H1 (cell line): Measurements from ENCODE around the gene PRR29. TPM values are rescaled to one million over a fixed set of nuclear protein-coding genes. Genes with fewer than 3 reads are reported as not detected.
A peak's percentile ranks its signal among the peaks of the same experiment; 100 is the strongest.
"Not testable (repeated sequence)": the region's sequence is repeated elsewhere in the genome, so short reads cannot be mapped to it uniquely, and the experiment has no call there.

ENCODE experiments used
- CTCF ChIA-PET: fragments of 300-600 bp; sonication (Branson Sonifier 250); formaldehyde crosslinking; loops from one replicate; lab custom pipeline; 2021; ENCODE audit not compliant: partially characterized antibody; lab: Charles Lee
- POLR2A ChIA-PET: fragments of 300-600 bp; sonication (Branson Sonifier 250); formaldehyde crosslinking; loops from one replicate; lab custom pipeline; 2021; ENCODE audit warnings: inconsistent platforms; ENCODE audit not compliant: partially characterized antibody; lab: Charles Lee
- DNase-seq, 2 experiments: peaks; one replicate each; pipeline versions ENCODE4 v3.0.0 to v3.0.0-alpha.2; 2010 to 2022; ENCODE audit warnings: low spot score in 2 of 2, low read depth in 1 of 2, mixed read lengths in 1 of 2
- FAIRE-seq: peaks from 2 replicates; lab custom pipeline; 2011; peaks lifted over from hg19 to GRCh38; lab: Jason Lieb, UNC
- H2AFZ ChIP-seq: 2 replicates; pipeline ENCODE4 v1.8.1; 2012; ENCODE audit warnings: low read length, inconsistent platforms
- H2AK5ac ChIP-seq: 2 replicates; pipeline ENCODE4 v1.6.1; 2013; ENCODE audit warnings: low read depth, low read length
- H2BK120ac ChIP-seq: replicated peaks from 2 replicates; pipeline ENCODE3; 2013; ENCODE audit warnings: low read depth, low read length, inconsistent platforms
- H2BK12ac ChIP-seq: 2 replicates; pipeline ENCODE4 v1.6.1; 2013; ENCODE audit warnings: low read depth, low read length
- H2BK15ac ChIP-seq: 2 replicates; pipeline ENCODE4 v1.6.1; 2013; ENCODE audit warnings: low read length
- H2BK20ac ChIP-seq: 2 replicates; pipeline ENCODE4 v1.6.1; 2013; ENCODE audit warnings: low read length
- H2BK5ac ChIP-seq: 2 replicates; pipeline ENCODE4 v1.6.1; 2013; ENCODE audit warnings: low read depth, low read length
- H3K14ac ChIP-seq: 2 replicates; pipeline ENCODE4 v1.6.1; 2013; ENCODE audit warnings: inconsistent platforms; ENCODE audit not compliant: insufficient read length
- H3K18ac ChIP-seq: 2 replicates; pipeline ENCODE4 v1.6.1; 2013; ENCODE audit warnings: low read length; ENCODE audit errors: extremely low read depth
- H3K23ac ChIP-seq: 2 replicates; pipeline ENCODE4 v1.6.1; 2013; ENCODE audit warnings: inconsistent platforms; ENCODE audit not compliant: insufficient read length
- H3K23me2 ChIP-seq: 2 replicates; pipeline ENCODE4 v1.6.1; 2013; ENCODE audit warnings: low read depth, low read length
- H3K27ac ChIP-seq: 2 replicates; pipeline ENCODE4 v1.6.1; 2011; ENCODE audit warnings: low read depth, low read length, inconsistent platforms
- H3K27me3 ChIP-seq, 4 experiments: replicated peaks in 1 of 4; 1 replicate in 1 of 4; 2 replicates in 3 of 4; pipeline versions ENCODE4 v1.6.1 to v1.8.1; 2011 to 2013; ENCODE audit warnings: low read length in 3 of 4, mild to moderate bottlenecking in 3 of 4, inconsistent platforms in 2 of 4, mixed read lengths in 2 of 4, moderate library complexity in 1 of 4; ENCODE audit not compliant: control insufficient read depth in 3 of 4, insufficient read depth in 3 of 4; ENCODE audit errors: extremely low read depth in 1 of 4
- H3K36me3 ChIP-seq, 4 experiments: 2 replicates each; pipeline versions ENCODE4 v1.6.1 to v1.8.1; 2011 to 2013; ENCODE audit warnings: mild to moderate bottlenecking in 4 of 4, low read length in 3 of 4, moderate library complexity in 2 of 4, control low read depth in 1 of 4, inconsistent platforms in 1 of 4; ENCODE audit not compliant: insufficient read depth in 4 of 4, control insufficient read depth in 2 of 4
- H3K4ac ChIP-seq: replicated peaks from 2 replicates; pipeline ENCODE3; 2013; ENCODE audit warnings: low read length, low read depth, mixed read lengths, inconsistent platforms; ENCODE audit not compliant: insufficient read length
- H3K4me1 ChIP-seq, 4 experiments: replicated peaks in 1 of 4; 1 replicate in 1 of 4; 2 replicates in 3 of 4; pipeline versions ENCODE4 v1.6.1 to v1.8.1; 2011 to 2013; ENCODE audit warnings: low read length in 3 of 4, inconsistent platforms in 2 of 4, mixed read lengths in 1 of 4; ENCODE audit not compliant: insufficient read depth in 4 of 4, control insufficient read depth in 3 of 4
- H3K4me2 ChIP-seq, 2 experiments: 2 replicates each; pipeline versions ENCODE4 v1.6.1 to v1.8.1; 2011 to 2013; ENCODE audit warnings: low read depth in 2 of 2, low read length in 2 of 2, control low read depth in 1 of 2, inconsistent platforms in 1 of 2, mild to moderate bottlenecking in 1 of 2; ENCODE audit not compliant: insufficient read depth in 1 of 2
- H3K4me3 ChIP-seq, 4 experiments: fragments of 200-600, 300-600 bp in 1 of 4; sonication (generic), shearing (Covaris generic), sonication (Bioruptor Twin) in 1 of 4; 2 replicates each; pipeline versions ENCODE4 v1.5.1 to v1.8.1; 2011 to 2016; ENCODE audit warnings: low read length in 4 of 4, low read depth in 3 of 4, control low read depth in 2 of 4, inconsistent platforms in 2 of 4, mild to moderate bottlenecking in 2 of 4, mixed read lengths in 1 of 4, moderate library complexity in 1 of 4; ENCODE audit not compliant: insufficient read depth in 2 of 4; ENCODE audit errors: extremely low read depth in 1 of 4
- H3K56ac ChIP-seq: replicated peaks from 2 replicates; pipeline ENCODE3; 2013; ENCODE audit warnings: low read depth, mild to moderate bottlenecking, mixed read lengths, low read length, inconsistent platforms; ENCODE audit not compliant: insufficient read length
- H3K79me1 ChIP-seq: 2 replicates; pipeline ENCODE4 v1.6.1; 2013; ENCODE audit warnings: low read depth, low read length, control low read depth
- H3K79me2 ChIP-seq, 2 experiments: 2 replicates each; pipeline versions ENCODE4 v1.6.1 to v1.8.1; 2012 to 2013; ENCODE audit warnings: low read length in 2 of 2, mild to moderate bottlenecking in 2 of 2, inconsistent platforms in 1 of 2; ENCODE audit not compliant: insufficient read depth in 2 of 2, control insufficient read depth in 1 of 2
- H3K9ac ChIP-seq, 4 experiments: replicated peaks in 1 of 4; 1 replicate in 1 of 4; 2 replicates in 3 of 4; pipeline versions ENCODE4 v1.6.1 to v1.8.1; 2011 to 2013; ENCODE audit warnings: low read depth in 3 of 4, low read length in 3 of 4, control low read depth in 2 of 4, mild to moderate bottlenecking in 2 of 4, moderate library complexity in 2 of 4, inconsistent platforms in 1 of 4; ENCODE audit errors: extremely low read depth in 1 of 4
- H3K9me3 ChIP-seq, 2 experiments: 2 replicates each; pipeline versions ENCODE4 v1.6.1 to v1.8.1; 2012 to 2013; ENCODE audit warnings: mild to moderate bottlenecking in 2 of 2, moderate library complexity in 2 of 2, control low read depth in 1 of 2, inconsistent platforms in 1 of 2, low read depth in 1 of 2, low read length in 1 of 2, mixed read lengths in 1 of 2; ENCODE audit not compliant: insufficient read depth in 2 of 2
- H4K20me1 ChIP-seq, 2 experiments: replicated peaks in 1 of 2; 2 replicates each; pipeline versions ENCODE3 to v1.8.1; 2011 to 2013; ENCODE audit warnings: inconsistent platforms in 2 of 2, low read length in 2 of 2, mild to moderate bottlenecking in 1 of 2; ENCODE audit not compliant: insufficient read depth in 2 of 2, control insufficient read depth in 1 of 2
- H4K5ac ChIP-seq: 2 replicates; pipeline ENCODE4 v1.6.1; 2013; ENCODE audit warnings: low read length, low read depth, mixed read lengths, inconsistent platforms; ENCODE audit not compliant: insufficient read length
- H4K8ac ChIP-seq: 2 replicates; pipeline ENCODE4 v1.8.0; 2013; ENCODE audit warnings: mild to moderate bottlenecking, moderate library complexity, low read length, inconsistent platforms; ENCODE audit not compliant: insufficient read depth; ENCODE audit errors: extremely low read depth
- H4K91ac ChIP-seq: replicated peaks from 2 replicates; pipeline ENCODE3; 2013; ENCODE audit warnings: low read length, mixed read lengths, inconsistent platforms; ENCODE audit not compliant: insufficient read length
- WGBS, 2 experiments: shearing (Covaris generic) in 1 of 2; methylation state at CpG; one replicate each; pipeline versions ENCODE4 v1.1.6 to v1.1.7; 2013 to 2015; ENCODE audit warnings: low lambda C conversion rate in 2 of 2, mixed read lengths in 2 of 2, inconsistent platforms in 1 of 2, low coverage in 1 of 2, missing lambda C conversion rate in 1 of 2; ENCODE audit not compliant: insufficient replicate concordance in 2 of 2, insufficient coverage in 1 of 2, insufficient read length in 1 of 2; ENCODE audit errors: extremely low coverage in 1 of 2, missing lambda C conversion rate in 1 of 2; 5-methylcytosine and 5-hydroxymethylcytosine counted together
- polyA plus RNA-seq, 7 experiments: library from polyadenylated mRNA; depleted of rRNA in 3 of 7; stranded (reverse) in 5 of 7; unstranded in 2 of 7; fragments of >200 nt in 5 of 7; fragments of 200-250 nt in 2 of 7; gene quantifications; 1 replicate in 5 of 7; 2 replicates in 1 of 7; 4 replicates in 1 of 7; pipeline versions ENCODE4 v1.2.1 to v1.2.3, GENCODE V29; 2011 to 2013; ENCODE audit warnings: missing spikeins in 2 of 7, mixed read lengths in 2 of 7
- total RNA-seq: library from RNA; stranded (reverse); fragmentation: NEBNext Ultra II Directional; extraction: Animal tissue kit (Norgen Biotek cat#: 25700); gene quantifications from 2 replicates; pipeline ENCODE4 v1.2.1, GENCODE V29; 2021

Gene PRR29
- total and polyA plus RNA-seq, 2 of the 8 experiments (the other 6 are each of a cell fraction or from before 2014, with no cell fraction given), result 0.67 to 0.83 TPM

GRCh38 chr17:64019551-64019961 is 21.4 kb downstream of the PRR29 start:
- FAIRE-seq, H3K79me1 ChIP-seq, H3K23me2 ChIP-seq, H4K5ac ChIP-seq, H2BK120ac ChIP-seq, H4K20me1 ChIP-seq, H2AK5ac ChIP-seq, H3K36me3 ChIP-seq, H2AFZ ChIP-seq, H2BK15ac ChIP-seq, H3K27me3 ChIP-seq, H3K9ac ChIP-seq, H3K4ac ChIP-seq, H4K8ac ChIP-seq, H3K4me1 ChIP-seq, H4K91ac ChIP-seq, H3K4me3 ChIP-seq, H3K23ac ChIP-seq, H3K79me2 ChIP-seq, H3K14ac ChIP-seq, H3K27ac ChIP-seq, H3K9me3 ChIP-seq, H2BK5ac ChIP-seq, H3K56ac ChIP-seq, H2BK20ac ChIP-seq, H2BK12ac ChIP-seq: not testable (repeated sequence)
- CTCF ChIA-PET, result interaction anchor here (0.6 to 3.2 kb wide), 13 partner anchors 10 to 302 kb away, joined by 3 to 19 read pairs (median 4); partner anchors contain the start of gene GH1
- 0 out of 4 replicates have a peak overlapping the region, but pooled peaks of 1 of the 2 experiments have one; percentile 30 for H3K4me2 ChIP-seq
- H3K18ac ChIP-seq, result 0 out of 2 replicates have a peak overlapping the region, but pooled peaks have one; percentile 68
- WGBS, 2 experiments, result 67% methylated on average over 8 of the region's 9 CpGs; no CpG with 5 or more reads in 1 of the 2 experiments
- peak in 1 of 2 experiments; percentile 13 for DNase-seq
- POLR2A ChIA-PET, result interaction anchor here (1.8 kb wide), 1 partner anchor 126 kb away, joined by 8 read pairs; no protein-coding TSS in a partner anchor
